CD4-positive, CD25-positive, alpha-beta regulatory T cell (primary cell): Measurements from ENCODE around the gene TSPAN9. TPM values are rescaled to one million over a fixed set of nuclear protein-coding genes. Genes with fewer than 3 reads are reported as not detected.
A peak's percentile ranks its signal among the peaks of the same experiment; 100 is the strongest.

Experiments used
- ATAC-seq, 2 donors: fragments of 150-1000 bp; cut with Tn5 transposase; one replicate each; pipeline ENCODE4 v1.10.0; 2021; ENCODE audit warnings: low read depth in 2 of 2, moderate number of reproducible peaks in 2 of 2, moderate library complexity in 1 of 2
- DNase-seq, 3 donors: peaks; one replicate each; pipeline versions ENCODE4 v3.0.0 to v3.0.0-alpha.2; 2012 to 2022; ENCODE audit warnings: mixed read lengths in 1 of 3
- H3K27ac ChIP-seq: one replicate; pipeline ENCODE4 v1.7.0; 2013; ENCODE audit warnings: mild to moderate bottlenecking, low read length; ENCODE audit not compliant: insufficient read depth, poor library complexity, severe bottlenecking
- H3K27me3 ChIP-seq: one replicate; pipeline ENCODE4 v1.7.0; 2013; ENCODE audit warnings: low read length; ENCODE audit not compliant: control insufficient read depth, insufficient read depth
- H3K36me3 ChIP-seq: one replicate; pipeline ENCODE4 v1.7.0; 2013; ENCODE audit warnings: mild to moderate bottlenecking, low read length, moderate library complexity; ENCODE audit not compliant: control insufficient read depth, insufficient read depth
- H3K4me1 ChIP-seq: 2 replicates; pipeline ENCODE4 v1.7.0; 2013; ENCODE audit warnings: mild to moderate bottlenecking, low read length; ENCODE audit not compliant: insufficient read depth, control insufficient read depth, poor library complexity, severe bottlenecking
- H3K4me3 ChIP-seq: one replicate; pipeline ENCODE4 v1.7.0; 2013; ENCODE audit warnings: low read depth, mild to moderate bottlenecking, low read length, moderate library complexity
- H3K9me3 ChIP-seq, 2 experiments: 1 replicate in 1 of 2; 2 replicates in 1 of 2; pipeline ENCODE4 v1.7.0; 2013; ENCODE audit warnings: low read length in 2 of 2, mild to moderate bottlenecking in 1 of 2, moderate library complexity in 1 of 2; ENCODE audit not compliant: control insufficient read depth in 2 of 2
- H3K27ac Mint-ChIP-seq, 3 donors: one replicate each; pipeline ENCODE4 v1.8.0; 2020 to 2022; ENCODE audit warnings: mild to moderate bottlenecking in 3 of 3, mixed read lengths in 3 of 3, moderate library complexity in 2 of 3
- H3K27me3 Mint-ChIP-seq: one replicate; pipeline ENCODE4 v1.8.0; 2022; ENCODE audit warnings: mild to moderate bottlenecking, mixed read lengths
- H3K36me3 Mint-ChIP-seq: one replicate; pipeline ENCODE4 v1.8.0; 2020; ENCODE audit warnings: mixed read lengths
- H3K4me1 Mint-ChIP-seq, 4 donors: one replicate each; pipeline ENCODE4 v1.8.0; 2020 to 2022; ENCODE audit warnings: mixed read lengths in 4 of 4, mild to moderate bottlenecking in 1 of 4
- H3K4me3 Mint-ChIP-seq, 4 donors: one replicate each; pipeline ENCODE4 v1.8.0; 2020 to 2022; ENCODE audit warnings: mild to moderate bottlenecking in 4 of 4, mixed read lengths in 4 of 4, moderate library complexity in 3 of 4
- H3K9me3 Mint-ChIP-seq, 7 donors: one replicate each; pipeline ENCODE4 v1.8.0; 2020 to 2022; ENCODE audit warnings: mixed read lengths in 7 of 7, mild to moderate bottlenecking in 3 of 7, moderate library complexity in 2 of 7
- polyA plus RNA-seq, 4 donors: library from polyadenylated mRNA; unstranded; fragments of 300-500 nt; fragmentation: Illumina TruSeq; gene quantifications; one replicate each; pipeline ENCODE4 v1.2.3, GENCODE V29; 2021
- total RNA-seq: library from RNA; stranded (reverse); gene quantifications from one replicate; pipeline ENCODE4 v1.2.3, GENCODE V29; 2022

TSPAN9 gene
- total and polyA plus RNA-seq, 5 donors from 2014 or later = 0.09 to 1.2 (median 0.30) TPM; not detected in 1

DNA sequence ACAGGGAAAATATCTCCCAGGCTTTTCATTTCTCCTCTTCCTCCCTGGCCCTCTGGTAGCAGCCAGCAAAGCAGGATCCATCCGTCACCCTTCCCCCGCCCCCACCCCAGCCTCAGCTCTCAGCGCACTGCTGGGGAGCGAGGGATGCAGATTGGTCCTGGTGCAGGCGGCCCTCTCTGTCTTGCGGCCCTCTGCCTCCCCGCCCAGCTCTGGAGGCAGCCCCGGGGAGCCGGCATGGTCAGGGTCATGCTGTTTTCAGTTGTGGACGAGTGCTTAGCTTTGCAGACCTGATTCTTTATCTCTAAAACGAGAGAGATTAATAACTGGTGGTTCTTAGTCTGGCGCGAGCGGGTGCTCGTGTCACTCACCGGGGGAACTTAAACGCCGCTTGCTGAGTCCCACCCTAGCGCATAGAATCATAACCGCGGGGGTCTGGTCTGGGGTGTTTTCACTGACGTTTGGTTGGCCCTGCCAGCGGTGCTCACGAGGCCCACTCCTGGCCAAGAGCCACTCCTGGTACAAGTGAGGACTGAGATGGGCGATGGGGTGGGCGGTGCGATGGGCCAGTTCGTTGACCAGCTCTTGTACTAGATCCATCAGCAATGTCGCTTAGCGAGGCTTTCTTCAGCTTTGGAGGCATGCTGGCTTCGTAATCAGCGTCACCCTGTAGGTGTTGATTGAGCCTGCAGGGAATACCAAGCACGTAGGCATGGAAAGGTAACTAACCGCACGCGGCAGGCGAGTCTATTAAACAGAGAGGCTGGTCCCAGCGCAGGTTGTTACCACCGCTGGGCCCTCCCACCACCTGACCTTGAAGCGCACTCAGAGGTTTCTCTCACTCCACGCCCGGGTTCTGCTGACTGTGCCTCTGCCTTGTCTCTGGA lies 95.2 kb downstream of the TSPAN9 start:
- H3K9me3 Mint-ChIP-seq = peaks cover 0 to 3% (median 0%) of the 10 kb centered on the region in 7 donors
- ATAC-seq (no peak), DNase-seq (no peak)
- Histone ChIP-seq H3K4me1 (no peaks in the 10 kb centered on the region), H3K9me3 (no peaks in the 10 kb centered on the region), H3K27me3 (no peaks in the 10 kb centered on the region), H3K36me3 (no peaks in the 10 kb centered on the region), H3K4me3 (no peak overlapping the region), H3K27ac (no peak overlapping the region)
- H3K36me3 Mint-ChIP-seq = no peaks in the 10 kb centered on the region
- H3K4me3 Mint-ChIP-seq = no peak overlapping the region
- peaks cover 12% of the 10 kb centered on the region for H3K27me3 Mint-ChIP-seq
- peak overlapping the region in 1 of 3 donors; percentile 14 for H3K27ac Mint-ChIP-seq
- H3K4me1 Mint-ChIP-seq = peaks cover 0 to 3% (median 0%) of the 10 kb centered on the region in 4 donors

DNA sequence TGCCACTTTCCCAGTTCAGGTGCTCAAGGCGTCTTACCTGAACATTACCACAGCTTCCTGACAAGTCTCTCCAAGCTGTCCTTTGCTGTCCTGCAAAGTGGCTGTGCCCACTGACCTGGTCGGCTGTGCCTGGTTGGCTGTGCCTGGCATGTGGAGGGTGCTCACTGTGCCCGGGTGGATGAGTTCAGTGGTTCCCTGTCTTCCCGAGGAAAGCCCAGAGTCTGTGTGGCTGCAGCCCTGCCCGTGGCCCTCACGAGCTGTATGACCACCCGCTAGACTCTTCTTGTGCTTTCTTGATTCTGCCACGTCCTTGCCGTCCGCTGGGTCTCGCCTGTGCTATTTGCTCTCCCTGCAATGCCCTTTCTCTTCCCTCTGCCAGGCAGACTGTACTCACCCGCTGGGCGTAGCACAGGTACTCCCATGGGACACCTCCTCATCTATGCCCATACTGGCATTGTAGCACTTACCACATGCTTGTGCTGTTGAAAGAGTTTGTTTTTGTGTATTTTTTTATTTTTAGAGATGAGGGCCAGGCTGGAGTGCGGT lies 95.9 kb downstream of the TSPAN9 start:
- Histone ChIP-seq H3K9me3 (no peaks in the 10 kb centered on the region), H3K4me1 (no peaks in the 10 kb centered on the region), H3K36me3 (no peaks in the 10 kb centered on the region), H3K27me3 (no peaks in the 10 kb centered on the region), H3K4me3 (no peak overlapping the region), H3K27ac (no peak overlapping the region)
- Mint-ChIP-seq H3K9me3 (peaks cover 0 to 3% (median 0%) of the 10 kb centered on the region in 7 donors), H3K36me3 (no peaks in the 10 kb centered on the region), H3K4me3 (no peak overlapping the region), H3K27me3 (peaks cover 12% of the 10 kb centered on the region), H3K4me1 (peaks cover 0 to 3% (median 0%) of the 10 kb centered on the region in 4 donors), H3K27ac (no peak overlapping the region)
- no peak for DNase-seq
- ATAC-seq = no peak

DNA sequence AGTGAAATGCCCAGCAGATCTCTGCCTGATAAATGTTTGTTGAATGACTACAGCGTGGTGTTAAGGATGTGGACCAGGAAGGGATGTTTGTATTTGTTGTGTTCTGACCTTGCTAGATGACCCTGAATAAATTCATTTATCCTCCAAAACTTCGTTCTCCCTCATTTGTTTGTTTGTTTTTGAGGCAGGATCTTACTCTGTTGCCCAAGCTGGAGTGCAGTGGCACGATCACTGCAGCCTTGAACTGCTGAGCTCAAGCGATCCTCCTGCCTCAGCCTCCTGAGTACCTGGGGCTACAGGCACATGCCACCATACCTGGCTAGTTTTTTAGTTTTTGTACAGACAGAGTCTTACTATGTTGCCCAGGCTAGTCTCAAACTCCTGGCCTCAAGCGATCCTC lies 96.7 kb downstream of the TSPAN9 start:
- no peak overlapping the region for H3K4me3 ChIP-seq
- H3K27ac Mint-ChIP-seq = peak overlapping the region in 1 of 3 donors; percentile 69
- H3K27me3 Mint-ChIP-seq = peaks cover 11% of the 10 kb centered on the region
- no peak overlapping the region for H3K4me3 Mint-ChIP-seq
- no peaks in the 10 kb centered on the region for H3K9me3 ChIP-seq
- no peaks in the 10 kb centered on the region for H3K4me1 ChIP-seq
- H3K9me3 Mint-ChIP-seq = peaks cover 0 to 3% (median 0%) of the 10 kb centered on the region in 7 donors
- DNase-seq (no peak), ATAC-seq (no peak)
- H3K36me3 ChIP-seq = no peaks in the 10 kb centered on the region
- no peaks in the 10 kb centered on the region for H3K36me3 Mint-ChIP-seq
- H3K27me3 ChIP-seq = no peaks in the 10 kb centered on the region
- no peak overlapping the region for H3K27ac ChIP-seq
- peaks cover 0 to 3% (median 0%) of the 10 kb centered on the region in 4 donors for H3K4me1 Mint-ChIP-seq

DNA sequence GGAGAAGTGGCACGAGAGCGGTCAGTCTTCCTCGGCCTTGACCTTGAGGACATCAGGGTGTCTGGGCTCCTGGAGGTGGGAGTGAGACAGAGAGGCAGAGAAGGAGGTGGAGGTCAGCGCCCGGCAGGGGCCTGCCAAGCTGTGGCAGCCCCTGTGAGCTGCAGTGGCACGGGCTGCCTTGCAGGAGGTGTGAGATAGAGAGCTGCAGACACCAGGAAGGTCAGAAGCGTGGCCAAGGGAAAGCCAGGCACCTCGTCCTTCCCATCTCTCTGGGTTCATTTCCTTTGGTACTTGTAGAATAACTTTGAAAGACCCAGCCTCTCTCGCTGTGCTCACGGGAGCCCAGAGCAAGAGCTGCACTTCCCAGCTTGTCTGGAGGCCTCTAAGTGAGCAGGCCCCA lies 98.1 kb downstream of the TSPAN9 start:
- peaks cover 11% of the 10 kb centered on the region for H3K27me3 Mint-ChIP-seq
- peaks cover 0 to 3% (median 0%) of the 10 kb centered on the region in 4 donors for H3K4me1 Mint-ChIP-seq
- H3K9me3 Mint-ChIP-seq = peaks cover 0 to 3% (median 0%) of the 10 kb centered on the region in 7 donors
- Histone ChIP-seq H3K27me3 (peaks cover 4% of the 10 kb centered on the region), H3K4me1 (no peaks in the 10 kb centered on the region), H3K36me3 (no peaks in the 10 kb centered on the region), H3K9me3 (no peaks in the 10 kb centered on the region), H3K4me3 (no peak overlapping the region), H3K27ac (no peak overlapping the region)
- H3K27ac Mint-ChIP-seq = no peak overlapping the region
- no peak for ATAC-seq
- no peaks in the 10 kb centered on the region for H3K36me3 Mint-ChIP-seq
- no peak overlapping the region for H3K4me3 Mint-ChIP-seq
- no peak for DNase-seq

DNA sequence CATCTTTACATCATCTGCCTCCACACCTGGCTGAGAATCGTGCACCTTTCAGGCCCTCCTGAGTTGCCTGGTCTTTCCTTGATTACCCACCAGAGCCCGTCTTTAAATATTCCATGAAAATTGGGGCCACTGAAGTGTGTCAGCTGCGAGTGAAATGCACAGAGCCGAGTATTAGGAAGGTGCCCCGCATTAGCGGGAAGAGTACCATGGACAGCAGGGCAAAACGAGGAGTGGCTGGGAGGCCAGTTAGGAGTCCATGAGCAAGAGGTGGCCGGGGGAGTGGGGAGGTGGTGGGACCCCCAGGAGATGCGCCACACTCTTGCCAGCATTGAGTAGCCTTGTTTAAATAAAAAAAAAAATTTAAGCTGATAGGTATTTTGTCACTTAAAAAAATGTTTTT lies 99.6 kb downstream of the TSPAN9 start:
- no peak for DNase-seq
- no peak for ATAC-seq

DNA sequence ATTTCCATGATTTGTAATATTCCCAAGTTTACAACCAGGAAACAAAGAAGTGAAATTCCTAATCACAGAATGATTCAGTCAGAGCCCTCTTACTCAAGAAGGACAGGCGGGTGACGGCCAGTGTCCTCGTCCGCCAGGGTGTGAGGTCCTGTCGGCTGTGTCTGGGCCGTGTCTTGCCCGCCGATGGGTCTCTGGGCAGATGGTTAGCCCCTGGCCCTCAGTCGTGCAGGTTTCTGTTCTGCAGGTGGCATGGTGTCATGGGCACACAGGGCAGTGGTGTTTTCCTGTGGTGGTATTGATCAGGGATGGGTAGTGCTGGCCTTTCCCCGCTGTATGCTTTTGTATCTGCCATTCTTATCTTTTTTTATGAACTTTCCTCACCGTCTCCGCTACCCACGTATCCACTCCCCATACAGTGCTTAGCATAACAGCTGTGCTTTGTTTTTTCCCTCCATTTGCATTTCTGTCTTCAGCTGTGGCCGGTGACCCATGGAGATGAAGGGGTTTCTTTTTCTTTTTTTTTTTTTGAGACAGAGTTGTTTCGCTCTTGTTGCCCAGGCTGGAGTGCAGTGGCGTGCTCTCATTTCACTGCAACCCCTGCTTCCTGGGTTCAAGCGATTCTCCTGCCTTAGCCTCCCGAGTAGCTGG lies 100.7 kb downstream of the TSPAN9 start:
- ATAC-seq (no peak), DNase-seq (no peak)
- Histone ChIP-seq H3K27ac (no peak overlapping the region), H3K27me3 (peaks cover 4% of the 10 kb centered on the region), H3K9me3 (no peaks in the 10 kb centered on the region), H3K4me1 (no peaks in the 10 kb centered on the region), H3K4me3 (no peak overlapping the region), H3K36me3 (no peaks in the 10 kb centered on the region)
- no peak overlapping the region for H3K4me3 Mint-ChIP-seq
- H3K36me3 Mint-ChIP-seq = no peaks in the 10 kb centered on the region
- H3K27ac Mint-ChIP-seq = no peak overlapping the region
- H3K27me3 Mint-ChIP-seq = peaks cover 4% of the 10 kb centered on the region
- peaks cover 0 to 3% (median 0%) of the 10 kb centered on the region in 7 donors for H3K9me3 Mint-ChIP-seq
- H3K4me1 Mint-ChIP-seq = peaks cover 0 to 3% (median 0%) of the 10 kb centered on the region in 4 donors

More for the DNA sequence above, 99.6 kb downstream of the TSPAN9 start:
- no peak overlapping the region for H3K4me3 Mint-ChIP-seq
- peaks cover 0 to 3% (median 0%) of the 10 kb centered on the region in 4 donors for H3K4me1 Mint-ChIP-seq
- no peak overlapping the region for H3K27ac ChIP-seq
- H3K27ac Mint-ChIP-seq = no peak overlapping the region
- peaks cover 0 to 3% (median 0%) of the 10 kb centered on the region in 7 donors for H3K9me3 Mint-ChIP-seq
- no peaks in the 10 kb centered on the region for H3K36me3 ChIP-seq
- H3K27me3 Mint-ChIP-seq = peaks cover 4% of the 10 kb centered on the region
- H3K4me3 ChIP-seq = no peak overlapping the region
- H3K9me3 ChIP-seq = no peaks in the 10 kb centered on the region
- H3K27me3 ChIP-seq = peaks cover 4% of the 10 kb centered on the region
- no peaks in the 10 kb centered on the region for H3K36me3 Mint-ChIP-seq
- H3K4me1 ChIP-seq = no peaks in the 10 kb centered on the region

DNA sequence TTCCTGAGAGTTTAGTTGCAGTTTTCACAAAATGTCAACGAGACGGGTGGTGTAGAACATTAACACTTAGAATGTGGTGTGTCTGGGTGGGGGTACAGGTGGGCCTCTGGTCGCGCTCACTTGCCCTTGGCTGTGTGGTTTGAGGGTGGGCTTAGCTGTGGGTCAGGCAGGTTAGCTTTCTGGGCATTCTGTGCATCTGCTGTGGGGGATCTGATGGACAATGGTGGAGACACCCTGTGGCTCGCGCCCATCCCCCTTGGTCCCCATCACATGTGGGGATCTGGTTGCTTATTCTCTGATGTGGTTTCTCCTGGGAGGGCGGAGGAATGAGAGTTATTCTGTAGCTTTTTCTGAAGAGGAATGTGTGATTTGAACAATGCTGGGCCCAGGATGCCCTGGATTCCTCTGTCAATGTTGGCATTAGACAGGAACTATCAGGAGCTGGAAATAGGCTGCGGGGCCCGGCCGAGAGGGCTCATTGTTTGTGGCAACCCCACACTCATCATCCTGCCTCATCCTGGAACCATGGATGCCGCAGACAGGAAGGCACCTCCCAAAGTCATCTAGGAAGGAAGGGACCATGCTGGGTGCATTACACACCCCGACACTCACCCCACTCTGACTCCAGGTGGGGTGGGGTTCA lies 101.6 kb downstream of the TSPAN9 start:
- no peak overlapping the region for H3K27ac Mint-ChIP-seq
- Histone ChIP-seq H3K27me3 (peaks cover 4% of the 10 kb centered on the region), H3K4me3 (no peak overlapping the region), H3K9me3 (no peaks in the 10 kb centered on the region), H3K27ac (no peak overlapping the region), H3K36me3 (no peaks in the 10 kb centered on the region), H3K4me1 (no peaks in the 10 kb centered on the region)
- no peaks in the 10 kb centered on the region for H3K4me1 Mint-ChIP-seq
- H3K4me3 Mint-ChIP-seq = no peak overlapping the region
- peaks cover 4% of the 10 kb centered on the region for H3K27me3 Mint-ChIP-seq
- ATAC-seq = no peak
- peaks cover 0 to 3% (median 0%) of the 10 kb centered on the region in 7 donors for H3K9me3 Mint-ChIP-seq
- no peaks in the 10 kb centered on the region for H3K36me3 Mint-ChIP-seq
- DNase-seq = no peak
